ENCODE results near the gene RC3H1. TPM values are rescaled to one million over a fixed set of nuclear protein-coding genes. Genes with fewer than 3 reads are reported as not detected.
"Not testable (repeated sequence)": the region's sequence is repeated elsewhere in the genome, so short reads cannot be mapped to it uniquely, and the experiment has no call there.

RC3H1 gene
- total RNA-seq, 4 donors from 2014 or later: 27.6 to 41.6 (median 40.2) TPM

DNA sequence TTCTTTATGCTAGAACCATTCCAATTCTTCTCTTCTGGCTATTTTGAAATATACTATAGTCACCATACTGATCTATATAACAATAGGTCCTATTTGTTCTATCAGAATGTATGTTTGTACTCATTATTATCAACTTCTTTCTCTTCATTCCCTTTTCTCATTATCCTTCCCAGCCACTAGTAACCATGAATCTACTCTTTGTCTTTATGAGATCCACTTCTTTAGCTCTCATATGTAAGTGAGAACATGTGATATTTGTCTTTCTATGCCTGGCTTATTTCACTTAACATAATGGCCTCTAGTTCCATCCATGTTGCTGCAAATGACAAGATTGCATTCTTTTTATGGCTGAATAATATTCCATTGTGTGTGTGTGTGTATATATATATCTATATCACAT is 31.7 kb upstream of the RC3H1 start:
- ATAC-seq (ENCODE audit: low FRiP score) (no peak), DNase-seq (ENCODE audit: low spot score) (no peak)
- TF ChIP-seq, protein P1, sequence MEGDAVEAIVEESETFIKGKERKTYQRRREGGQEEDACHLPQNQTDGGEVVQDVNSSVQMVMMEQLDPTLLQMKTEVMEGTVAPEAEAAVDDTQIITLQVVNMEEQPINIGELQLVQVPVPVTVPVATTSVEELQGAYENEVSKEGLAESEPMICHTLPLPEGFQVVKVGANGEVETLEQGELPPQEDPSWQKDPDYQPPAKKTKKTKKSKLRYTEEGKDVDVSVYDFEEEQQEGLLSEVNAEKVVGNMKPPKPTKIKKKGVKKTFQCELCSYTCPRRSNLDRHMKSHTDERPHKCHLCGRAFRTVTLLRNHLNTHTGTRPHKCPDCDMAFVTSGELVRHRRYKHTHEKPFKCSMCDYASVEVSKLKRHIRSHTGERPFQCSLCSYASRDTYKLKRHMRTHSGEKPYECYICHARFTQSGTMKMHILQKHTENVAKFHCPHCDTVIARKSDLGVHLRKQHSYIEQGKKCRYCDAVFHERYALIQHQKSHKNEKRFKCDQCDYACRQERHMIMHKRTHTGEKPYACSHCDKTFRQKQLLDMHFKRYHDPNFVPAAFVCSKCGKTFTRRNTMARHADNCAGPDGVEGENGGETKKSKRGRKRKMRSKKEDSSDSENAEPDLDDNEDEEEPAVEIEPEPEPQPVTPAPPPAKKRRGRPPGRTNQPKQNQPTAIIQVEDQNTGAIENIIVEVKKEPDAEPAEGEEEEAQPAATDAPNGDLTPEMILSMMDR (IDR thresholded peaks at IDR 0.05): no peak

DNA sequence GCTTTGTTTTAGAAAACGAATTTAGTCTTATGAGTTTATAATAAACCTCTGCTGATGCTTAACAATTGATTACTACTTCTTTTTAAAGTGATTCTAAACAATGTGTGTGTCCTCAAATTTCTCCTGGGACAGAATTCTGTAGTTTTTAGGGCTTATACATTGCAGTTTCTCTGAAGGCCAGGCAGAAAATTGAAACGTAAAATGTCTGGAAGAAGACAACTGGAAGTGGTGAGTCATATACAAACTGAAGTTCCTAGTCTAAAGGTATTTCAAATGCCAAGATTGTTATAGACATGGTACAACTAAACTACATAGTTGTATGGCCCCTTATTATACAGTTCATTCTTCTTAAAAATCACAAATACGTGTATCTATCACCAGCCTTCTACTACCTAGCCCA is 30.5 kb upstream of the RC3H1 start:
- ATAC-seq (ENCODE audit: low FRiP score): no peak
- TF ChIP-seq, protein P1 (IDR thresholded peaks at IDR 0.05): no peak
- no peak for DNase-seq (ENCODE audit: low spot score)

DNA sequence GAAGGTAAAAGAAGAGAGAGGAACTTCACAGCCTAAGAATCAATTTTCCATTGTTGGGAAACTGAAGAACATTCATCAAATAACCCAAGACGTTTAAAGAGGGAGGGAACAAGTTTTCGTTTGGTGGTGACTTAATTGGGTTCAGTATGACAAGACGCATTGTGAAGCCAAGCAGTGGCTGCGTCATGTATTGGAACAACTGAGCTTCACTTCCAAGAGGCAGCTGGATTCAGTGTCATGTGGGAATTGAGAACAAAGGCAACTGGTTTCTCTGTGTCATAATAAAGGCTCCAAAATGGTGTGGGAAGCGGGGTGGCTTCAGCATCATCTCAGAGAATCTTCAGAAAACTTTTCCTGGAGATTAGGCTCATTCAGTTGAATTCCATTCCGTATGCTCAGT is 29.8 kb upstream of the RC3H1 start:
- no peak for DNase-seq (ENCODE audit: low spot score)
- TF ChIP-seq, protein P1 (IDR thresholded peaks at IDR 0.05): no peak
- no peak for ATAC-seq (ENCODE audit: low FRiP score)

DNA sequence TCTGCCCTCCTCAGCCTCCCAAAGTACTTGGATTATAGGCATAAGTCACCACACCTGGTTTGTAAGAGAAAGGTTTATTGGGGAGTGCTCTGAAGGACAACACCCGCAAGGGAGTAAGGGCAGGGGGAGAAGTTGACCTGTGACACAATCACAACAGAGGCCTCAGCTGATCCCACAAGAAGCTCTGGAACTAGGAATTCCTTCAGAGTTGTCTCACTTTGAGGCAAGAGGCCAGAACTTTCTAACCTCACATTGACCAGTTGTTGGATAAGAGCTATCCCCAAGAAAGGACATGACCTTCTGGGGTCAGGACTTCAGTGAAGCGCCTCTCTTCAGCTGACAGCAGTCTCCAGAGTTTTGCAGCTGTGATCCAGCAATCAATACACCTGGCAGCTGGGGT is 27.4 kb upstream of the RC3H1 start:
- DNase-seq (ENCODE audit: low spot score): no peak
- TF ChIP-seq, protein P1 (IDR thresholded peaks at IDR 0.05): no peak
- no peak for ATAC-seq (ENCODE audit: low FRiP score)

DNA sequence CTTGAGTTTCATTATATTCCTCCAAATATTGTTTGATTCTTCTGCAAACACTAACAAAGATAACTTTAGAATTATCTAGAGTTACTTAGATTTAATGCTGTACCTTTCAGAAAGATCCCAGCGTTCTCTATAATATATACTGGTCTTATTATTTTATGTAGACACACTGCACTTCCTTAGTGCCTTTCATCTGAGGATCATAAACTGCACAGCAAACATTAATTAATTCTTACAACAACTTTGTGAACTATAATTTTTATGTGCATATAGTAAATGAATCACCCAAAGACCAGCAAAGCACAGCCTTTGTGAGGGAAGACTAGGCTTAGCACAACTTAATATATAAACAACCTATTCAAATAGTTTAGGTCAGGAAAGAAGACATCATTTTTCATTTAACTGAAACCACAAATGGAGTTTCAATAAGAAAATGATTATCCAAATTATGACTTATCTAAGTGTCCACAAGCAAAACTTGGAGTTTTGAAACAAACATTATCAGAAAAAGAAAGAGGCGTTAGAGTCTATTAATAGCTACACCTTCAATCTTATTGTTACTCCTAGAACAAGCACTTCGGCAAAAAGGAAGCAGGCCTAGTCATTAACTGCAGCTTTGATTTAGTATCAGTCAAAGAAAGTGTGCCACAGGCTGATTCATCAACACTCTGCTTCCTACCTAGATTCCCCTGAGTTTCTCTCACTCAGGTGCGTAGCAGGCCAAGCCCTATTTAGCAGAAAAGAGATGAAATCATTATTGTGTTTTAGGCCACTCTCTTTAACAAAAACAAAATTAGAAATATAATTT is 22.5 kb upstream of the RC3H1 start:
- ATAC-seq (ENCODE audit: low FRiP score): no peak
- TF ChIP-seq, protein P1 (IDR thresholded peaks at IDR 0.05): no peak
- DNase-seq (ENCODE audit: low spot score): no peak

DNA sequence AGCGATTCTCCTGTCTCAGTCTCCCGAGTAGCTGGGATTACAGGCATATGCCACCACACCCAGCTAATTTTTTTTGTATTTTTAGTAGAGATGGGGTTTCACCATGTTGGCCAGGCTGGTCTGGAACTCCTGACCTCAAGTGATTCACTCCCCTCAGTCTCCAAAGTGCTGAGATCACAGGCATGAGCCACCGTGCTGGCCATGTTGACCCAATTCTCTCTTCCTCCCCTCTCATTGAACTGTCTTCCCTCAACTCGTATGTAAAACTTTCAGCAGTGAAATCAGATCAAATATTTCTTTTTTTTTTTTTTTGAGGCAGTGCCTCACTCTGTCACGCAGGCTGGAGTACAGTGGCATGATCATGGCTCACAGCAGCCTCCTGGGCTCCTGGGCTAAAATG is 20.4 kb upstream of the RC3H1 start:
- ATAC-seq (ENCODE audit: low FRiP score); DNase-seq (ENCODE audit: low spot score): not testable (repeated sequence)

DNA sequence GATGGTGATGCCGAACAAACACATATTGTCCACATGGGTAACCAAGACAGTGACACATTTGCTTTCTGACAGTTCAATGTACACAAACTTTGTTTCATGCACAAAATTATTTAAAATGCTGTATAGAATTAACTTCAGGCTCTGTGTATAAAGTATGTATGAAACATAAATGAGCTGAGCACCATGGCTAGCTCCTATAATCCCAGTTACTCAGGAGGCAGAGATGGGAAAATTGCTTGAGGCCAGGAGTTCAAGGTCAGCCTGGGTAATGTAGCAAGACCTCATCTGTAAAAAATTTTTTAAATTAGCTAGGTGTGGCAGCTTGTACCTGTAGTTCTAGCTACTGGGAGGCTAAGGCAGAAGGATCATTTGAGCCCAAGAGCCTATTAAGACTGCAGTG is 19.2 kb upstream of the RC3H1 start:
- TF ChIP-seq, protein P1 (IDR thresholded peaks at IDR 0.05): no peak
- ATAC-seq (ENCODE audit: low FRiP score) (no peak), DNase-seq (ENCODE audit: low spot score) (no peak)

All from omental fat pad (tissue), 4 donors.